Measurements from ENCODE around the gene MAS1. TPM values are rescaled to one million over a fixed set of nuclear protein-coding genes. Genes with fewer than 3 reads are reported as not detected.

MAS1 gene
- total and polyA plus RNA-seq, 2 donors (not counting 3 experiments of a cell fraction or from before 2014, with no cell fraction given), result not detected

DNA sequence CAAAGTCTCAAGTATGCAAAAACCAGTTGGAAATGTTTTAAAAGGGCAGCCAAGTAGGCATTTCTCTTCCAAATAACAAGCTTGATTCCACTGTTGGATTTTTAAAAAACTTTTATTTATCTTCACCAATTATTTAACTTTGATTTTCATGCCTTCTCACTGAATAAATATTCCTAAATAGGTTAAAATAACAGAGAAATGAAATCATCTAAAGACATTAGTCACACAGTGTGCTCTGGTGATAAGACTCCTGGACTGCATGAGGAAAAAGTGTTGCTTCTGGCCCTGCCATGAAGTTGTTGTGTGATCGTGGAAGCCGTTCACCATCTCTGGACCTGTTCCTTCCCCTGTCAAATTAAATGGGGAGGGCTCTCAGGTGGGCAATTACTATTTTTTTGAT, 44.3 kb downstream of the MAS1 start:
- Histone ChIP-seq H4K20me1 (replicated peaks; ENCODE audit: control insufficient read depth, extremely low read depth, insufficient read depth, low read length) (no peaks in the 10 kb centered on the region), H3K9ac (replicated peaks; ENCODE audit: extremely low read depth, insufficient read depth, low read length) (no peak overlapping the region), H3K27me3 (ENCODE audit: control insufficient read depth in 2 of 2, insufficient read depth in 2 of 2, low read length in 2 of 2) (peaks cover 0 to 3% of the 10 kb centered on the region in 2 experiments), H2AFZ (ENCODE audit: low read depth, low read length) (no peak overlapping the region), H3K4me3 (replicated peaks in 1 of 3; ENCODE audit: insufficient read depth in 1 of 3, low read depth in 1 of 3, low read length in 3 of 3) (no peak overlapping the region), H3K4me2 (ENCODE audit: insufficient read depth, low read length) (no peak overlapping the region), H3K4me1 (ENCODE audit: control insufficient read depth, extremely low read depth, insufficient read depth, low read length) (no peaks in the 10 kb centered on the region), H3K79me2 (ENCODE audit: control insufficient read depth, insufficient read depth, low read length) (no peaks in the 10 kb centered on the region), H3K9me1 (replicated peaks; ENCODE audit: control insufficient read depth, extremely low read depth, insufficient read depth, low read length) (no peaks in the 10 kb centered on the region), H3K36me3 (ENCODE audit: control insufficient read depth in 2 of 2, extremely low read depth in 1 of 2, insufficient read depth in 2 of 2, low read length in 2 of 2) (no peaks in the 10 kb centered on the region), H3K9me3 (replicated peaks; ENCODE audit: control insufficient read depth, insufficient read depth, low read length) (no peaks in the 10 kb centered on the region), H3K27ac (ENCODE audit: insufficient read depth, low read depth, low read length) (no peak overlapping the region)
- dilution Hi-C loops (cut with MboI; ENCODE audit: extremely low pct_ligation_motif_present, low sequenced_read_pairs), result no loop called here
- BruUV-seq (replicated peaks), result no TSS peak
- POLR2A ChIA-PET, result no interaction called here
- CTCF ChIA-PET, result no interaction called here
- DNase-seq (ENCODE audit: low read depth, low spot score) (no peak), FAIRE-seq (no peak)
- no peak for TF ChIP-seq FOS (IDR thresholded peaks at IDR 0.05; ENCODE audit: borderline replicate concordance, insufficient read depth, low read length)
- TF ChIP-seq, protein P1, sequence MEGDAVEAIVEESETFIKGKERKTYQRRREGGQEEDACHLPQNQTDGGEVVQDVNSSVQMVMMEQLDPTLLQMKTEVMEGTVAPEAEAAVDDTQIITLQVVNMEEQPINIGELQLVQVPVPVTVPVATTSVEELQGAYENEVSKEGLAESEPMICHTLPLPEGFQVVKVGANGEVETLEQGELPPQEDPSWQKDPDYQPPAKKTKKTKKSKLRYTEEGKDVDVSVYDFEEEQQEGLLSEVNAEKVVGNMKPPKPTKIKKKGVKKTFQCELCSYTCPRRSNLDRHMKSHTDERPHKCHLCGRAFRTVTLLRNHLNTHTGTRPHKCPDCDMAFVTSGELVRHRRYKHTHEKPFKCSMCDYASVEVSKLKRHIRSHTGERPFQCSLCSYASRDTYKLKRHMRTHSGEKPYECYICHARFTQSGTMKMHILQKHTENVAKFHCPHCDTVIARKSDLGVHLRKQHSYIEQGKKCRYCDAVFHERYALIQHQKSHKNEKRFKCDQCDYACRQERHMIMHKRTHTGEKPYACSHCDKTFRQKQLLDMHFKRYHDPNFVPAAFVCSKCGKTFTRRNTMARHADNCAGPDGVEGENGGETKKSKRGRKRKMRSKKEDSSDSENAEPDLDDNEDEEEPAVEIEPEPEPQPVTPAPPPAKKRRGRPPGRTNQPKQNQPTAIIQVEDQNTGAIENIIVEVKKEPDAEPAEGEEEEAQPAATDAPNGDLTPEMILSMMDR (IDR thresholded peaks at IDR 0.05; ENCODE audit: extremely low read depth in 1 of 2, insufficient read depth in 1 of 2, low read depth in 1 of 2, low read length in 2 of 2), result no peak
- intact Hi-C loops (cut with micrococcal nuclease), result no loop called here

DNA sequence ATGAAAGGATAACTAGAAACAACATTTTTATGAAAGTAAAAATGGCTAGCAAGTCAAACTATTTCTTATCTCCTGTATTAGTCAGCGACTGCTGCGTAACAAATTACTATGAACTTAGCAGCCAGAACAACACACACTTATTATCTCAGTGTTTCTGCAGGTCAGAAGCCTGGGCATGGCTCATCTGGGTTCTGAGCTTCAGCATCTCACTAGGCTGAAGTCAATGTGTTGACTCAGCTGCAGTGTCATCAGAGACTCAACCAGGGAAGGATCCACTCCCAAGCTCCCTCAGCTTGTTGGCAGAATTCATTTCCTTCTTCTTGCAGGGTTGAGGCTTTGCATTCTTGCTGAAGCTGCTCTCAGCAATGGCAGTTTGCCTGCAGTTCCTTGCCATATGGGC, 44.8 kb downstream of the MAS1 start:
- no peaks in the 10 kb centered on the region for H3K36me3 ChIP-seq (ENCODE audit: control insufficient read depth in 2 of 2, extremely low read depth in 1 of 2, insufficient read depth in 2 of 2, low read length in 2 of 2)
- FAIRE-seq, result no peak
- TF ChIP-seq EZH2 (IDR thresholded peaks at IDR 0.05; ENCODE audit: borderline replicate concordance, low read depth, low read length, severe bottlenecking) (no peak), POLR2AphosphoS5 (IDR thresholded peaks at IDR 0.05; ENCODE audit: insufficient read depth, low read depth, low read length) (no peak), FOS (IDR thresholded peaks at IDR 0.05; ENCODE audit: borderline replicate concordance, insufficient read depth, low read length) (no peak), MYC (IDR thresholded peaks at IDR 0.05; ENCODE audit: low read depth, low read length) (no peak), POLR2A (IDR thresholded peaks at IDR 0.05; ENCODE audit: low read depth, low read length) (no peak), GATA2 (IDR thresholded peaks at IDR 0.05; ENCODE audit: insufficient read depth, insufficient read length, low read depth, low read length) (no peak), JUN (IDR thresholded peaks at IDR 0.05; ENCODE audit: borderline replicate concordance, insufficient read depth, insufficient read length, low read depth) (no peak)
- TF ChIP-seq, protein P1 (IDR thresholded peaks at IDR 0.05; ENCODE audit: extremely low read depth in 1 of 2, insufficient read depth in 1 of 2, low read depth in 1 of 2, low read length in 2 of 2), result no peak
- TF ChIP-seq, protein P2, sequence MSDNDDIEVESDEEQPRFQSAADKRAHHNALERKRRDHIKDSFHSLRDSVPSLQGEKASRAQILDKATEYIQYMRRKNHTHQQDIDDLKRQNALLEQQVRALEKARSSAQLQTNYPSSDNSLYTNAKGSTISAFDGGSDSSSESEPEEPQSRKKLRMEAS (IDR thresholded peaks at IDR 0.05; ENCODE audit: insufficient read depth, insufficient read length), result no peak
- H3K4me3 ChIP-seq (replicated peaks in 1 of 3; ENCODE audit: insufficient read depth in 1 of 3, low read depth in 1 of 3, low read length in 3 of 3), result no peak overlapping the region
- intact Hi-C loops (cut with micrococcal nuclease), result no loop called here
- no peak overlapping the region for H3K9ac ChIP-seq (replicated peaks; ENCODE audit: extremely low read depth, insufficient read depth, low read length)
- H4K20me1 ChIP-seq (replicated peaks; ENCODE audit: control insufficient read depth, extremely low read depth, insufficient read depth, low read length), result no peaks in the 10 kb centered on the region
- H3K79me2 ChIP-seq (ENCODE audit: control insufficient read depth, insufficient read depth, low read length), result no peaks in the 10 kb centered on the region
- dilution Hi-C loops (cut with MboI; ENCODE audit: extremely low pct_ligation_motif_present, low sequenced_read_pairs), result no loop called here
- H3K9me1 ChIP-seq (replicated peaks; ENCODE audit: control insufficient read depth, extremely low read depth, insufficient read depth, low read length), result no peaks in the 10 kb centered on the region
- H3K27me3 ChIP-seq (ENCODE audit: control insufficient read depth in 2 of 2, insufficient read depth in 2 of 2, low read length in 2 of 2), result peaks cover 0 to 3% of the 10 kb centered on the region in 2 experiments
- DNase-seq (ENCODE audit: low read depth, low spot score), result no peak
- no peaks in the 10 kb centered on the region for H3K9me3 ChIP-seq (replicated peaks; ENCODE audit: control insufficient read depth, insufficient read depth, low read length)
- ChIA-PET CTCF (no interaction called here), POLR2A (no interaction called here)
- no peak overlapping the region for H3K4me2 ChIP-seq (ENCODE audit: insufficient read depth, low read length)
- H3K4me1 ChIP-seq (ENCODE audit: control insufficient read depth, extremely low read depth, insufficient read depth, low read length), result no peaks in the 10 kb centered on the region
- H2AFZ ChIP-seq (ENCODE audit: low read depth, low read length), result no peak overlapping the region
- H3K27ac ChIP-seq (ENCODE audit: insufficient read depth, low read depth, low read length), result no peak overlapping the region
- no TSS peak for BruUV-seq (replicated peaks)
